Epithelial cell of esophagus (primary cell): ENCODE results near the gene HOXB13.
"Not testable (repeated sequence)": the region's sequence is repeated elsewhere in the genome, so short reads cannot be mapped to it uniquely, and the experiment has no call there.

Experiments used
- DNase-seq: peaks from one replicate; pipeline ENCODE4 v3.0.0; 2010; ENCODE audit warnings: low read depth
- H3K4me3 ChIP-seq: 2 replicates; pipeline ENCODE4 v1.5.1; 2011; ENCODE audit warnings: mild to moderate bottlenecking, low read length, control low read depth
- CTCF ChIP-seq: IDR thresholded peaks from 2 replicates; pipeline ENCODE4 v1.5.1; 2011; ENCODE audit warnings: low read depth, mild to moderate bottlenecking, low read length, control low read depth, inconsistent platforms; ENCODE audit not compliant: insufficient read depth; ENCODE audit errors: missing control alignments

HOXB13 gene

GRCh38 chr17:48717367-48718226 is 11.0 kb downstream of the HOXB13 start:
- no peak overlapping the region for H3K4me3 ChIP-seq
- no peak for TF ChIP-seq CTCF
- DNase-seq: no peak

GRCh38 chr17:48716549-48716948 is 12.0 kb downstream of the HOXB13 start:
- H3K4me3 ChIP-seq, DNase-seq: not testable (repeated sequence)

GRCh38 chr17:48715496-48716399 is 12.8 kb downstream of the HOXB13 start:
- DNase-seq: no peak
- H3K4me3 ChIP-seq: no peak overlapping the region
- TF ChIP-seq CTCF: no peak

GRCh38 chr17:48711128-48711527 is 17.4 kb downstream of the HOXB13 start:
- H3K4me3 ChIP-seq: no peak overlapping the region
- no peak for DNase-seq
- TF ChIP-seq CTCF: no peak

GRCh38 chr17:48704361-48705248 is 23.9 kb downstream of the HOXB13 start:
- no peak overlapping the region for H3K4me3 ChIP-seq
- no peak for DNase-seq
- TF ChIP-seq CTCF: no peak

- TF ChIP-seq CTCF: no peak
These were observed 26.6 kb downstream of the HOXB13 start for GRCh38 chr17:48701864-48702532.

More at GRCh38 chr17:48701864-48702532, 26.6 kb downstream of the HOXB13 start:
- H3K4me3 ChIP-seq: no peak overlapping the region
- DNase-seq: no peak
